ENCODE data around the gene ZNF341.

ZNF341 gene

GRCh38 chr20:33815671-33816070, 83.9 kb downstream of the ZNF341 start:
- Histone ChIP-seq H3K27me3 (ENCODE audit: control insufficient read depth, insufficient read depth, low read length) (no peaks in the 10 kb centered on the region), H3K9me3 (ENCODE audit: control insufficient read depth, low read length) (no peaks in the 10 kb centered on the region), H3K9ac (ENCODE audit: low read length) (no peak overlapping the region), H3K4me3 (ENCODE audit: low read length) (no peak overlapping the region), H3K36me3 (ENCODE audit: control insufficient read depth, insufficient read depth, low read length) (no peaks in the 10 kb centered on the region), H3K4me1 (ENCODE audit: control insufficient read depth, insufficient read depth, low read length) (peaks cover 36% of the 10 kb centered on the region)

DNA sequence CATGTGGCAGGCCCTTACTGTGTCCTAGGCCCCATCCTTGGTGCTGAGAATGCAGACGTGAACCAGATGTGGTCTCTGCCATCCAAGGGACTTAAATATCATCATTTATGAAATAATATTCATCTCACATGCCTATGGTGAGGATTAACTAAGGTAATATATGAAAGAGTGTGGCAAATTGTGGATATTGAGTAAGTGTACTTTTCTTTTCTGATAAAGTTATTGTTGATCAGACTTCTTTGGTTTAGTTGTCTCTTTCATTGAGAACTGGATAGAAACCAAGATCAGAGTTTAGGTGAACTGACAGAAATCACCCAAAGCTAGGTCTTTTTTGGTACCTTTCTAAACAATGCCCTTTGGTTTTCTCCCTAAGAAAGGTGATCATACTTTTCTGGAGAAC, 84.4 kb downstream of the ZNF341 start:
- H3K4me3 ChIP-seq (ENCODE audit: low read length) = no peak overlapping the region
- H3K9me3 ChIP-seq (ENCODE audit: control insufficient read depth, low read length) = no peaks in the 10 kb centered on the region
- no peak overlapping the region for H3K9ac ChIP-seq (ENCODE audit: low read length)
- no peaks in the 10 kb centered on the region for H3K36me3 ChIP-seq (ENCODE audit: control insufficient read depth, insufficient read depth, low read length)
- H3K4me1 ChIP-seq (ENCODE audit: control insufficient read depth, insufficient read depth, low read length) = peaks cover 36% of the 10 kb centered on the region
- no peaks in the 10 kb centered on the region for H3K27me3 ChIP-seq (ENCODE audit: control insufficient read depth, insufficient read depth, low read length)

- Histone ChIP-seq H3K4me1 (ENCODE audit: control insufficient read depth, insufficient read depth, low read length) (peaks cover 36% of the 10 kb centered on the region), H3K9me3 (ENCODE audit: control insufficient read depth, low read length) (no peaks in the 10 kb centered on the region), H3K9ac (ENCODE audit: low read length) (no peak overlapping the region), H3K27me3 (ENCODE audit: control insufficient read depth, insufficient read depth, low read length) (no peaks in the 10 kb centered on the region), H3K4me3 (ENCODE audit: low read length) (no peak overlapping the region), H3K36me3 (ENCODE audit: control insufficient read depth, insufficient read depth, low read length) (no peaks in the 10 kb centered on the region)
These were observed 85.6 kb downstream of the ZNF341 start for GRCh38 chr20:33817411-33817810.

DNA sequence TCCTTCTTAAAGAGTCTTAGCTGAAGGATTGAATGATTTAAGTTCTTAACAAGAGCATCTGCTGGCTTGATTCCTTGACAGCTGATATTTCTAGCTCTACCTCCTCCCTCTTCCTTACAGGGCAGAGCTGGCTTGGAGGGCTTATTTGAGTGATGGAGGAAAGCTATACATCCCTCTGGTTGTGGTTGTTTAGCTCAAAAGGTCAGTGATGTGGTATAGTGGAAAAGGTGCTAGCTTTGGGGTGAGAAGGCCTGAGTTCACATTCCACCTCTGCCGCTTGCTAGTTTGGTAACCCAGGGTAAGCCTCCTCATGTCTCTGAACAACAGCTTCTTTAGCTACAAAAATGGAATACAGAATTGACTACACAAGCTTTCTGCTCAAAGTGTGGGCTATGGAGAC, 87.7 kb downstream of the ZNF341 start:
- no peaks in the 10 kb centered on the region for H3K27me3 ChIP-seq (ENCODE audit: control insufficient read depth, insufficient read depth, low read length)
- H3K4me1 ChIP-seq (ENCODE audit: control insufficient read depth, insufficient read depth, low read length) = peaks cover 22% of the 10 kb centered on the region
- no peaks in the 10 kb centered on the region for H3K9me3 ChIP-seq (ENCODE audit: control insufficient read depth, low read length)
- no peak overlapping the region for H3K9ac ChIP-seq (ENCODE audit: low read length)
- H3K36me3 ChIP-seq (ENCODE audit: control insufficient read depth, insufficient read depth, low read length) = no peaks in the 10 kb centered on the region
- no peak overlapping the region for H3K4me3 ChIP-seq (ENCODE audit: low read length)

DNA sequence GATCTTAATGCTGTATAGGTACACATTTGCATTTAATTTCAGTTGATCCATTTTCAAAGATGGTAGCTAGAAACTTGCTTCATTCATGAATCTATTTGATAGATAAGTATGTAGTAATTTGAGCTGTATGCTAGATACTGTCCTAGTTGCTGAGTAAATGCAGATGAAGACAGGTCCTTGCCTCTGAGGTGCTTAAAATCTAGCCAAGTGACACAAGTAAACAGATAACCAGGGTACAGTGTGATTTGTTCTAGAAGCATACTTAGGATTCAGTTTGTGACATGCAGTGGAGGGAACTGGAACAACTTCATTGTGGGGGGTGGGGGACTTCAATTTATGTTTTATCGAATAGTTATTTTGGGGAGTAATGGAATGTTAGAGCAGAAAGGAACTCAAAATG, 88.6 kb downstream of the ZNF341 start:
- H3K27me3 ChIP-seq (ENCODE audit: control insufficient read depth, insufficient read depth, low read length) = no peaks in the 10 kb centered on the region
- no peaks in the 10 kb centered on the region for H3K36me3 ChIP-seq (ENCODE audit: control insufficient read depth, insufficient read depth, low read length)
- H3K4me1 ChIP-seq (ENCODE audit: control insufficient read depth, insufficient read depth, low read length) = peaks cover 19% of the 10 kb centered on the region
- H3K9ac ChIP-seq (ENCODE audit: low read length) = no peak overlapping the region
- H3K9me3 ChIP-seq (ENCODE audit: control insufficient read depth, low read length) = no peaks in the 10 kb centered on the region
- H3K4me3 ChIP-seq (ENCODE audit: low read length) = no peak overlapping the region

DNA sequence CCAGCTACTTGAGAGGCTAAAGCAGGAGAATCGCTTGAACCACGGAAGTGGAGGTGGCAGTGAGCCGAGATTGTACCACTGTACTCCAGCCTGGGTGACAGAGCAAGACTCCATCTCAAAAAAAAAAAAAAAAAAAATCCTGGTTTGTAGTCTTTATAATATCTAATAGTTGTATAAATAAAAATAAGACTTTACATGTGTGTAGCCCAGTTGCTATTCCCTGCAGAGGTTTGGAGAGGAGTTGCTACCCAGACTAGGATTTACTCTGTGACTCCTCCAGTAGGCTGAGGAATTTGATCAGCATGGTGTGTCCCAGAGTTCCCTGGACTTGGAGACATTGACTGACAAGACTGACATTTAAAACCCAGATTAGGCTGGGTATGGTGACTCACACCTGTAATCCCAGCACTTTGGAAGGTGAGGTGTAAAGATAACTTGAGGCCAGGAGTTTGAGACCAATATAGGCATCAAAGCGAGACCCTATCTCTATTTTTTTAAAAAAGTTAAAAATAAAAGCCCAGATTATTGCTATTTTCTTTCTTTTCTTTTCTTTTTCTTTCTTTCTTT, 89.6 kb downstream of the ZNF341 start:
- Histone ChIP-seq H3K9me3 (ENCODE audit: control insufficient read depth, low read length) (no peaks in the 10 kb centered on the region), H3K27me3 (ENCODE audit: control insufficient read depth, insufficient read depth, low read length) (no peaks in the 10 kb centered on the region), H3K9ac (ENCODE audit: low read length) (no peak overlapping the region), H3K4me1 (ENCODE audit: control insufficient read depth, insufficient read depth, low read length) (peaks cover 25% of the 10 kb centered on the region), H3K4me3 (ENCODE audit: low read length) (no peak overlapping the region), H3K36me3 (ENCODE audit: control insufficient read depth, insufficient read depth, low read length) (no peaks in the 10 kb centered on the region)

GRCh38 chr20:33822423-33822822, 90.6 kb downstream of the ZNF341 start:
- H3K4me1 ChIP-seq (ENCODE audit: control insufficient read depth, insufficient read depth, low read length) = peaks cover 33% of the 10 kb centered on the region
- no peak overlapping the region for H3K4me3 ChIP-seq (ENCODE audit: low read length)
- no peaks in the 10 kb centered on the region for H3K9me3 ChIP-seq (ENCODE audit: control insufficient read depth, low read length)
- no peak overlapping the region for H3K9ac ChIP-seq (ENCODE audit: low read length)
- H3K27me3 ChIP-seq (ENCODE audit: control insufficient read depth, insufficient read depth, low read length) = no peaks in the 10 kb centered on the region
- no peaks in the 10 kb centered on the region for H3K36me3 ChIP-seq (ENCODE audit: control insufficient read depth, insufficient read depth, low read length)

GRCh38 chr20:33822991-33823390, 91.2 kb downstream of the ZNF341 start:
- Histone ChIP-seq H3K9me3 (ENCODE audit: control insufficient read depth, low read length) (no peaks in the 10 kb centered on the region), H3K27me3 (ENCODE audit: control insufficient read depth, insufficient read depth, low read length) (no peaks in the 10 kb centered on the region), H3K36me3 (ENCODE audit: control insufficient read depth, insufficient read depth, low read length) (no peaks in the 10 kb centered on the region), H3K9ac (ENCODE audit: low read length) (no peak overlapping the region), H3K4me1 (ENCODE audit: control insufficient read depth, insufficient read depth, low read length) (peaks cover 33% of the 10 kb centered on the region), H3K4me3 (ENCODE audit: low read length) (no peak overlapping the region)

- Histone ChIP-seq H3K27me3 (ENCODE audit: control insufficient read depth, insufficient read depth, low read length) (no peaks in the 10 kb centered on the region), H3K9me3 (ENCODE audit: control insufficient read depth, low read length) (no peaks in the 10 kb centered on the region), H3K36me3 (ENCODE audit: control insufficient read depth, insufficient read depth, low read length) (no peaks in the 10 kb centered on the region), H3K4me1 (ENCODE audit: control insufficient read depth, insufficient read depth, low read length) (peaks cover 36% of the 10 kb centered on the region), H3K9ac (ENCODE audit: low read length) (no peak overlapping the region), H3K4me3 (ENCODE audit: low read length) (no peak overlapping the region)
These were observed 93.1 kb downstream of the ZNF341 start for GRCh38 chr20:33824852-33825251.

DNA sequence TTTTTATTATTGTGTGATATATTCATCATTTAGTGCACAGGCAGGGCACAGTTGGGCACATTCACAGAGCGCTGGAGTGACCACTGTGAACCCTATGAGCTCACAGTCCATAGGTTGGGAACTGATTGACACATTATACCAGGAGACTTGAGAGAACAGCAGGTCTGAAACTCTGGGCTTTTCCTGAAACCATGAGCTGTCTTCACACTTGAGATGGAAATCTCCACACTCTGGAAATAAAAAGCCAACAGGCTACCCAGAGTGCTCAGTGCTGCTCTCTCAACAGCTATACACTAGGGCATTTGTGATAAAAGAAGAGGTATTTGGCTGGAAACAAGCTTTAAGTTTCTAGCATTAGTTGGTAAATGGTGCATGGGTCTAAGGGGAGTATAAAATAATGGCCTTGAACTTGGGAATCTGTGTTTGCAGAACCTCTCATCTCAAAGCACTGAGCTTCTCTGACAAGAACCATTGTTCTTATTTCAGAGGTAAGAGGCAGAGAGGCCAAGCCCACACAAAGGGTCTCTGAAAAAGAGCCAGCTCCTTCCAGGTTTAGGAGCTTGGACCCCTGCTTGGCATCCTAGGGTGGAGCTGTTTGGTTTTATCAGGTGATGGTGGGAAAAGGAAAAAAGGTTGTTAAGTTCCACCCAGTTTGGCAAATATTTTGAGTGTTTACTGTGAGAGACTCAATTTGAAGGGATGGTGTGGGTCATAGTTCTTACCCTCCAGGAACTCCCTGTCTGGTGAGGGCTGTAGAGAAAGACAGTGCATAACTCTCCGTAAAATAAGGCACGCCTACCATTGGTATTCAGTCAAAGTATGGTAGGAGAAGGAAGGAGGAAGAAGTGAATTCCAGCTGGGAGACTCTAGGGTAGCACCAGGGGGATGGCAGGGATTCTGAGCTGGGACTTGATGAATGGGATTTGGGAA, 93.8 kb downstream of the ZNF341 start:
- Histone ChIP-seq H3K4me1 (ENCODE audit: control insufficient read depth, insufficient read depth, low read length) (peaks cover 37% of the 10 kb centered on the region), H3K9me3 (ENCODE audit: control insufficient read depth, low read length) (no peaks in the 10 kb centered on the region), H3K27me3 (ENCODE audit: control insufficient read depth, insufficient read depth, low read length) (no peaks in the 10 kb centered on the region), H3K4me3 (ENCODE audit: low read length) (no peak overlapping the region), H3K9ac (ENCODE audit: low read length) (no peak overlapping the region), H3K36me3 (ENCODE audit: control insufficient read depth, insufficient read depth, low read length) (no peaks in the 10 kb centered on the region)

GRCh38 chr20:33826270-33826897, 94.6 kb downstream of the ZNF341 start:
- H3K4me3 ChIP-seq (ENCODE audit: low read length) = no peak overlapping the region
- H3K4me1 ChIP-seq (ENCODE audit: control insufficient read depth, insufficient read depth, low read length) = peaks cover 37% of the 10 kb centered on the region
- H3K9ac ChIP-seq (ENCODE audit: low read length) = no peak overlapping the region
- H3K36me3 ChIP-seq (ENCODE audit: control insufficient read depth, insufficient read depth, low read length) = no peaks in the 10 kb centered on the region
- no peaks in the 10 kb centered on the region for H3K9me3 ChIP-seq (ENCODE audit: control insufficient read depth, low read length)
- no peaks in the 10 kb centered on the region for H3K27me3 ChIP-seq (ENCODE audit: control insufficient read depth, insufficient read depth, low read length)

DNA sequence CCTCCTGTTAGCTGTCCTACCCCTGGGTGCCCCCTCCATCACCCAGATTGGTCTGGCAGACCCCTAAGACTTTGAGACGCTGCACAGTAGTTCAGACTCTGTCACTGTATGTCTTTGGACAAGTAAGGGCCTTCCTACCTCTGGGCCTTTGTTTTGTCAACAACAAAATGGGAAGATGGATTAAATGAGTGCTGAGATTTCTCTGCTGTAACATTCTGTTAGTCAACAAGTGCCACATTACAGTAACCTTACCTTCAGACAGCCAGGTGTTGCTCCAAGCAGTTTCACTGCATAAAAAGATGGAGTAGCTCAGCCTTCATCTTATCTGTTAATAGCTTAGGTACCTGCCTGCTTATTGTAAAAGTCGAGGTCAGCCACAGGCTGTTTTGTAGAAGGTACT, 95.3 kb downstream of the ZNF341 start:
- no peak overlapping the region for H3K4me3 ChIP-seq (ENCODE audit: low read length)
- H3K36me3 ChIP-seq (ENCODE audit: control insufficient read depth, insufficient read depth, low read length) = no peaks in the 10 kb centered on the region
- H3K4me1 ChIP-seq (ENCODE audit: control insufficient read depth, insufficient read depth, low read length) = peaks cover 43% of the 10 kb centered on the region
- H3K9ac ChIP-seq (ENCODE audit: low read length) = no peak overlapping the region
- H3K9me3 ChIP-seq (ENCODE audit: control insufficient read depth, low read length) = no peaks in the 10 kb centered on the region
- no peaks in the 10 kb centered on the region for H3K27me3 ChIP-seq (ENCODE audit: control insufficient read depth, insufficient read depth, low read length)

Measured in mucosa of stomach (tissue), 1 donor.